Stimulated activated CD4-positive, alpha-beta T cell treated with anti-CD3 and anti-CD28 coated beads, Interleukin-1b, Interleukin-23, amount 100 ng/mL, for 4 hours (primary cell): Measurements from ENCODE around the gene TINAG.

Experiments
- DNase-seq, 2 donors: peaks; one replicate each; pipeline ENCODE4 v3.0.0-alpha.2; 2020; ENCODE audit warnings: low read depth in 2 of 2

TINAG gene

GRCh38 chr6:54308289-54308985, at the start of gene TINAG:
TINAG (plus strand) TSS chr6:54308441; CDS start chr6:54308551, 110 bp downstream.
- DNase-seq, result no peak

GRCh38 chr6:54260025-54260424, 48.2 kb upstream of the TINAG start:
- no peak for DNase-seq

- no peak for DNase-seq
Measured at GRCh38 chr6:54262499-54262898, 45.7 kb upstream of the TINAG start.

- no peak for DNase-seq
Measured at GRCh38 chr6:54262971-54263370, 45.3 kb upstream of the TINAG start.

GRCh38 chr6:54264581-54265272, 43.5 kb upstream of the TINAG start:
- no peak for DNase-seq

- DNase-seq, result no peak
Measured at GRCh38 chr6:54266400-54266923, 41.8 kb upstream of the TINAG start.

GRCh38 chr6:54267798-54268197, 40.4 kb upstream of the TINAG start:
- DNase-seq, result no peak

GRCh38 chr6:54273214-54273820, 34.9 kb upstream of the TINAG start:
- no peak for DNase-seq

- no peak for DNase-seq
Measured at GRCh38 chr6:54274383-54274782, 33.9 kb upstream of the TINAG start.

GRCh38 chr6:54282186-54282585, 26.1 kb upstream of the TINAG start:
- DNase-seq, result no peak

- DNase-seq, result no peak
Measured at GRCh38 chr6:54284161-54284860, 23.9 kb upstream of the TINAG start.

GRCh38 chr6:54285595-54285994, 22.6 kb upstream of the TINAG start:
- no peak for DNase-seq

- no peak for DNase-seq
Measured at GRCh38 chr6:54286141-54286540, 22.1 kb upstream of the TINAG start.

GRCh38 chr6:54288474-54288873, 19.8 kb upstream of the TINAG start:
- no peak for DNase-seq

GRCh38 chr6:54289426-54289825, 18.8 kb upstream of the TINAG start:
- DNase-seq, result no peak

- no peak for DNase-seq
Measured at GRCh38 chr6:54291146-54291545, 17.1 kb upstream of the TINAG start.

GRCh38 chr6:54291738-54292137, 16.5 kb upstream of the TINAG start:
- no peak for DNase-seq

- DNase-seq, result no peak
Measured at GRCh38 chr6:54294965-54295532, 13.2 kb upstream of the TINAG start.

- no peak for DNase-seq
Measured at GRCh38 chr6:54299542-54300269, 8.5 kb upstream of the TINAG start.

- DNase-seq, result no peak
Measured at GRCh38 chr6:54301770-54302169, 6.5 kb upstream of the TINAG start.

GRCh38 chr6:54307439-54307910, 766 bp upstream of the TINAG start:
- no peak for DNase-seq
